Measurements from ENCODE around the gene ITGAD. TPM values are rescaled to one million over a fixed set of nuclear protein-coding genes. Genes with fewer than 3 reads are reported as not detected.
"Not testable (repeated sequence)": the region's sequence is repeated elsewhere in the genome, so short reads cannot be mapped to it uniquely, and the experiment has no call there.

The ITGAD gene
- total RNA-seq, 2 experiments from 2014 or later = not detected

- peaks cover 18% of the 10 kb centered on the region for H3K4me1 Mint-ChIP-seq
- H3K27ac Mint-ChIP-seq = no peak overlapping the region
- no peaks in the 10 kb centered on the region for H3K36me3 Mint-ChIP-seq (ENCODE audit: low read depth)
- peaks cover 2% of the 10 kb centered on the region for H3K27me3 Mint-ChIP-seq
- no peak for DNase-seq
- no peaks in the 10 kb centered on the region for H3K9me3 Mint-ChIP-seq (ENCODE audit: low read depth)
- intact Hi-C loops (cut with DNase I, micrococcal nuclease) = no loop called here
- CTCF ChIA-PET = no interaction called here
- ATAC-seq = no peak
- POLR2A ChIA-PET = no interaction called here
- H3K4me3 Mint-ChIP-seq = no peak overlapping the region
Observed at GRCh38 chr16:31438414-31438813, 45.3 kb downstream of the ITGAD start.

- H3K9me3 Mint-ChIP-seq (ENCODE audit: low read depth); H3K36me3 Mint-ChIP-seq (ENCODE audit: low read depth); POLR2A ChIA-PET; H3K27me3 Mint-ChIP-seq; intact Hi-C loops (cut with DNase I, micrococcal nuclease); ATAC-seq; CTCF ChIA-PET; H3K27ac Mint-ChIP-seq; H3K4me3 Mint-ChIP-seq; DNase-seq: not testable (repeated sequence)
- peaks cover 18% of the 10 kb centered on the region for H3K4me1 Mint-ChIP-seq
Observed at GRCh38 chr16:31439023-31439422, 45.9 kb downstream of the ITGAD start.

- ChIA-PET CTCF (no interaction called here), POLR2A (no interaction called here)
- intact Hi-C loops (cut with DNase I, micrococcal nuclease) = no loop called here
- H3K27me3 Mint-ChIP-seq = peaks cover 2% of the 10 kb centered on the region
- H3K4me3 Mint-ChIP-seq = no peak overlapping the region
- ATAC-seq = peak; percentile 21
- no peaks in the 10 kb centered on the region for H3K9me3 Mint-ChIP-seq (ENCODE audit: low read depth)
- DNase-seq = no peak
- peaks cover 18% of the 10 kb centered on the region for H3K4me1 Mint-ChIP-seq
- H3K36me3 Mint-ChIP-seq (ENCODE audit: low read depth) = no peaks in the 10 kb centered on the region
- no peak overlapping the region for H3K27ac Mint-ChIP-seq
Observed at GRCh38 chr16:31439519-31439918, 46.4 kb downstream of the ITGAD start.

- DNase-seq (no peak), ATAC-seq (no peak)
- no peak overlapping the region for H3K4me3 Mint-ChIP-seq
- POLR2A ChIA-PET = no interaction called here
- peaks cover 2% of the 10 kb centered on the region for H3K27me3 Mint-ChIP-seq
- CTCF ChIA-PET = interaction anchor here (0.6 to 1.8 kb wide), 3 partner anchors 107 to 237 kb away, joined by 3 to 5 read pairs (median 3); no protein-coding TSS in a partner anchor
- no peaks in the 10 kb centered on the region for H3K36me3 Mint-ChIP-seq (ENCODE audit: low read depth)
- no peak overlapping the region for H3K27ac Mint-ChIP-seq
- H3K9me3 Mint-ChIP-seq (ENCODE audit: low read depth) = no peaks in the 10 kb centered on the region
- peaks cover 18% of the 10 kb centered on the region for H3K4me1 Mint-ChIP-seq
- intact Hi-C loops (cut with DNase I, micrococcal nuclease) = loop anchor here (5.0 kb wide), 4 partner anchors 238 to 483 kb away; partner anchors contain the start of genes BCKDK (in 1 of the 2), PYCARD (in 1 of the 2) and SETD1A (in 1 of the 2)
Observed at GRCh38 chr16:31440516-31441184, 47.5 kb downstream of the ITGAD start.

- no peaks in the 10 kb centered on the region for H3K9me3 Mint-ChIP-seq (ENCODE audit: low read depth)
- H3K4me1 Mint-ChIP-seq = peaks cover 18% of the 10 kb centered on the region
- ATAC-seq (no peak), DNase-seq (no peak)
- intact Hi-C loops (cut with DNase I, micrococcal nuclease) = loop anchor here (1.0 to 5.0 kb wide), 5 partner anchors 56 to 485 kb away; partner anchors contain the start of genes BCKDK (in 1 of the 2), PYCARD (in 1 of the 2) and SETD1A (in 1 of the 2)
- no peaks in the 10 kb centered on the region for H3K36me3 Mint-ChIP-seq (ENCODE audit: low read depth)
- peaks cover 2% of the 10 kb centered on the region for H3K27me3 Mint-ChIP-seq
- ChIA-PET CTCF (interaction anchor here (0.6 to 3.1 kb wide), 8 partner anchors 9 to 281 kb away, joined by 3 to 35 read pairs (median 4); partner anchors contain the start of genes ARMC5 and PYCARD), POLR2A (interaction anchor here (1.0 kb wide), 1 partner anchor 456 kb away, joined by 3 read pairs; no protein-coding TSS in a partner anchor)
- peak overlapping the region; percentile 58 for H3K4me3 Mint-ChIP-seq
- H3K27ac Mint-ChIP-seq = peak overlapping the region; percentile 20
Observed at GRCh38 chr16:31441956-31442355, 48.8 kb downstream of the ITGAD start.

GRCh38 chr16:31445931-31446330, 52.8 kb downstream of the ITGAD start:
- CTCF ChIA-PET = interaction anchor here (0.6 kb wide), 2 partner anchors 14 to 315 kb away, joined by 3 read pairs; no protein-coding TSS in a partner anchor
- not testable (repeated sequence) for H3K27ac Mint-ChIP-seq

GRCh38 chr16:31451201-31451600, 58.1 kb downstream of the ITGAD start:
- H3K4me3 Mint-ChIP-seq = no peak overlapping the region
- H3K9me3 Mint-ChIP-seq (ENCODE audit: low read depth) = no peaks in the 10 kb centered on the region
- no peaks in the 10 kb centered on the region for H3K27me3 Mint-ChIP-seq
- ChIA-PET POLR2A (no interaction called here), CTCF (interaction anchor here (0.6 to 1.4 kb wide), 3 partner anchors 9 to 157 kb away, joined by 3 to 5 read pairs (median 4); no protein-coding TSS in a partner anchor)
- H3K36me3 Mint-ChIP-seq (ENCODE audit: low read depth) = peaks cover 9% of the 10 kb centered on the region
- H3K27ac Mint-ChIP-seq = no peak overlapping the region
- ATAC-seq (no peak), DNase-seq (no peak)
- intact Hi-C loops (cut with DNase I, micrococcal nuclease) = no loop called here
- H3K4me1 Mint-ChIP-seq = peaks cover 30% of the 10 kb centered on the region

More at GRCh38 chr16:31445931-31446330, 52.8 kb downstream of the ITGAD start:
- H3K27me3 Mint-ChIP-seq; H3K4me1 Mint-ChIP-seq; H3K9me3 Mint-ChIP-seq (ENCODE audit: low read depth); DNase-seq; intact Hi-C loops (cut with DNase I, micrococcal nuclease); H3K4me3 Mint-ChIP-seq; ATAC-seq; H3K36me3 Mint-ChIP-seq (ENCODE audit: low read depth); POLR2A ChIA-PET: not testable (repeated sequence)

GRCh38 chr16:31451681-31452351, 58.7 kb downstream of the ITGAD start:
- intact Hi-C loops (cut with DNase I, micrococcal nuclease) = no loop called here
- peak; percentile 62 for ATAC-seq
- ChIA-PET POLR2A (no interaction called here), CTCF (interaction anchor here (0.6 to 1.4 kb wide), 4 partner anchors 9 to 299 kb away, joined by 3 to 5 read pairs (median 4); no protein-coding TSS in a partner anchor)
- no peak overlapping the region for H3K27ac Mint-ChIP-seq
- H3K9me3 Mint-ChIP-seq (ENCODE audit: low read depth) = no peaks in the 10 kb centered on the region
- H3K4me1 Mint-ChIP-seq = peaks cover 32% of the 10 kb centered on the region
- peak; percentile 47 for DNase-seq
- H3K36me3 Mint-ChIP-seq (ENCODE audit: low read depth) = peaks cover 11% of the 10 kb centered on the region
- H3K4me3 Mint-ChIP-seq = no peak overlapping the region
- H3K27me3 Mint-ChIP-seq = no peaks in the 10 kb centered on the region

GRCh38 chr16:31452631-31453106, 59.5 kb downstream of the ITGAD start:
- no peak overlapping the region for H3K27ac Mint-ChIP-seq
- ChIA-PET CTCF (interaction anchor here (0.7 kb wide), 1 partner anchor 24 kb away, joined by 3 read pairs; no protein-coding TSS in a partner anchor), POLR2A (no interaction called here)
- H3K27me3 Mint-ChIP-seq = no peaks in the 10 kb centered on the region
- H3K9me3 Mint-ChIP-seq (ENCODE audit: low read depth) = no peaks in the 10 kb centered on the region
- intact Hi-C loops (cut with DNase I, micrococcal nuclease) = no loop called here
- peaks cover 38% of the 10 kb centered on the region for H3K4me1 Mint-ChIP-seq
- peaks cover 17% of the 10 kb centered on the region for H3K36me3 Mint-ChIP-seq (ENCODE audit: low read depth)
- DNase-seq (no peak), ATAC-seq (no peak)
- no peak overlapping the region for H3K4me3 Mint-ChIP-seq

GRCh38 chr16:31453255-31454204, 60.4 kb downstream of the ITGAD start:
- POLR2A ChIA-PET = no interaction called here
- Mint-ChIP-seq H3K27ac (peak overlapping the region; percentile 48), H3K4me3 (no peak overlapping the region), H3K27me3 (no peaks in the 10 kb centered on the region), H3K4me1 (peaks cover 44% of the 10 kb centered on the region), H3K9me3 (ENCODE audit: low read depth) (no peaks in the 10 kb centered on the region), H3K36me3 (ENCODE audit: low read depth) (peaks cover 24% of the 10 kb centered on the region)
- ATAC-seq (no peak), DNase-seq (no peak)
- intact Hi-C loops (cut with DNase I, micrococcal nuclease) = no loop called here
- CTCF ChIA-PET = interaction anchor here (0.7 to 6.2 kb wide), 2 partner anchors 10 to 23 kb away, joined by 3 to 35 read pairs; partner anchors contain the start of gene ZNF843

Data from activated CD4-positive, alpha-beta T cell treated with anti-CD3 and anti-CD28 coated beads for 36 hours (primary cell).